NB4 (cell line): Measurements from ENCODE around the gene CORO2A.

Experiments
- CTCF ChIP-seq: IDR thresholded peaks from one replicate; pipeline ENCODE4 v1.5.1; 2012; ENCODE audit warnings: low read depth, low read length
- MAX ChIP-seq: IDR thresholded peaks from 2 replicates; pipeline ENCODE4 v1.6.1; 2011; ENCODE audit warnings: low read depth, low read length
- MYC ChIP-seq: IDR thresholded peaks from 2 replicates; pipeline ENCODE4 v1.6.1; 2011; ENCODE audit warnings: low read depth, low read length
- POLR2A ChIP-seq: IDR thresholded peaks from 2 replicates; pipeline ENCODE4 v1.6.1; 2011; ENCODE audit warnings: mild to moderate bottlenecking; ENCODE audit not compliant: insufficient read length; ENCODE audit errors: extremely low read depth

- TF ChIP-seq POLR2A, result no peak
- TF ChIP-seq CTCF, result no peak
- TF ChIP-seq MAX, result no peak
- TF ChIP-seq MYC, result no peak
These were observed 87.4 kb downstream of the CORO2A start for GRCh38 chr9:98105006-98105405.
